CD14-positive monocyte (primary cell): ENCODE data around the gene KLHL9. TPM values are rescaled to one million over a fixed set of nuclear protein-coding genes. Genes with fewer than 3 reads are reported as not detected.

Source experiments
- DNase-seq, 3 donors: peaks; one replicate each; pipeline ENCODE4 v3.0.0-alpha.2; 2011 to 2022
- H2AFZ ChIP-seq: 2 replicates; pipeline ENCODE4 v1.6.0; 2012; ENCODE audit warnings: mild to moderate bottlenecking, low read depth, low read length, inconsistent platforms; ENCODE audit not compliant: insufficient read depth, poor library complexity, severe bottlenecking
- H3K27ac ChIP-seq, 2 donors: 1 replicate in 1 of 2; 2 replicates in 1 of 2; pipeline ENCODE4 v1.5.1; 2012 to 2013; ENCODE audit warnings: low read length in 2 of 2, control low read depth in 1 of 2, inconsistent platforms in 1 of 2, low read depth in 1 of 2, mild to moderate bottlenecking in 1 of 2
- H3K27me3 ChIP-seq, 2 donors: one replicate each; pipeline versions ENCODE4 v1.6.0 to v1.6.1; 2011 to 2013; ENCODE audit warnings: low read length in 2 of 2; ENCODE audit not compliant: control insufficient read depth in 2 of 2, insufficient read depth in 2 of 2
- H3K36me3 ChIP-seq, 2 donors: replicated peaks in 1 of 2; 1 replicate in 1 of 2; 2 replicates in 1 of 2; pipeline versions ENCODE4 v1.5.1 to v1.6.1; 2012 to 2013; ENCODE audit warnings: low read length in 2 of 2, control low read depth in 1 of 2, inconsistent platforms in 1 of 2, mild to moderate bottlenecking in 1 of 2; ENCODE audit not compliant: insufficient read depth in 2 of 2, control insufficient read depth in 1 of 2
- H3K4me1 ChIP-seq, 2 donors: 1 replicate in 1 of 2; 2 replicates in 1 of 2; pipeline versions ENCODE4 v1.5.1 to v1.6.1; 2012 to 2013; ENCODE audit warnings: low read length in 2 of 2, control low read depth in 1 of 2, inconsistent platforms in 1 of 2, mild to moderate bottlenecking in 1 of 2, moderate library complexity in 1 of 2; ENCODE audit not compliant: insufficient read depth in 2 of 2, control insufficient read depth in 1 of 2
- H3K4me2 ChIP-seq: replicated peaks from 2 replicates; pipeline ENCODE3; 2012; ENCODE audit warnings: low read length, moderate library complexity, mild to moderate bottlenecking; ENCODE audit not compliant: poor library complexity, severe bottlenecking; ENCODE audit errors: extremely low read depth
- H3K4me3 ChIP-seq, 3 experiments: fragments of 200-600 bp in 1 of 3; sonication (generic) in 1 of 3; replicated peaks in 1 of 3; 1 replicate in 2 of 3; 2 replicates in 1 of 3; pipeline ENCODE4 v1.5.1; 2011 to 2013; ENCODE audit warnings: low read length in 3 of 3, mild to moderate bottlenecking in 3 of 3, control low read depth in 2 of 3, low read depth in 2 of 3, inconsistent platforms in 1 of 3, moderate library complexity in 1 of 3
- H3K79me2 ChIP-seq: 2 replicates; pipeline ENCODE4 v1.6.0; 2012; ENCODE audit warnings: mild to moderate bottlenecking, control low read depth, inconsistent platforms, low read length, moderate library complexity; ENCODE audit not compliant: insufficient read depth
- H3K9ac ChIP-seq: 2 replicates; pipeline ENCODE4 v1.6.0; 2017; ENCODE audit warnings: low read length, mild to moderate bottlenecking; ENCODE audit not compliant: insufficient read depth, poor library complexity, severe bottlenecking
- H3K9me3 ChIP-seq, 2 donors: replicated peaks in 1 of 2; 1 replicate in 1 of 2; 2 replicates in 1 of 2; pipeline versions ENCODE4 v1.5.1 to v1.6.1; 2012 to 2013; ENCODE audit warnings: low read length in 2 of 2, control low read depth in 1 of 2; ENCODE audit not compliant: control insufficient read depth in 1 of 2, insufficient read depth in 1 of 2
- H4K20me1 ChIP-seq: 2 replicates; pipeline ENCODE4 v1.6.0; 2012; ENCODE audit warnings: mild to moderate bottlenecking, low read length, control low read depth, moderate library complexity; ENCODE audit not compliant: insufficient read depth
- H3K27ac Mint-ChIP-seq, 7 donors: one replicate each; pipeline ENCODE4 v1.8.0; 2020; ENCODE audit warnings: mild to moderate bottlenecking in 7 of 7, mixed read lengths in 7 of 7, moderate library complexity in 6 of 7, inconsistent platforms in 2 of 7
- H3K27me3 Mint-ChIP-seq, 3 donors: one replicate each; pipeline ENCODE4 v1.8.0; 2021 to 2022; ENCODE audit warnings: low read depth in 3 of 3, mild to moderate bottlenecking in 3 of 3, mixed read lengths in 3 of 3, moderate library complexity in 3 of 3, inconsistent platforms in 1 of 3
- H3K36me3 Mint-ChIP-seq, 2 donors: one replicate each; pipeline ENCODE4 v1.8.0; 2020; ENCODE audit warnings: mixed read lengths in 2 of 2, inconsistent platforms in 1 of 2, mild to moderate bottlenecking in 1 of 2
- H3K4me1 Mint-ChIP-seq: one replicate; pipeline ENCODE4 v1.8.0; 2020; ENCODE audit warnings: mild to moderate bottlenecking, mixed read lengths
- H3K4me3 Mint-ChIP-seq, 2 donors: one replicate each; pipeline ENCODE4 v1.8.0; 2020; ENCODE audit warnings: mild to moderate bottlenecking in 2 of 2, mixed read lengths in 2 of 2, moderate library complexity in 1 of 2
- H3K9me3 Mint-ChIP-seq, 7 donors: one replicate each; pipeline ENCODE4 v1.8.0; 2020 to 2022; ENCODE audit warnings: mixed read lengths in 7 of 7, mild to moderate bottlenecking in 6 of 7, moderate library complexity in 6 of 7, inconsistent platforms in 2 of 7
- CTCF ChIP-seq: fragments of 200-600 bp; IDR thresholded peaks from one replicate; pipeline ENCODE4 v1.8.0; 2022; ENCODE audit warnings: antibody characterized with exemption, mild to moderate bottlenecking
- WGBS: methylation state at CpG from one replicate; pipeline ENCODE4 v1.1.5; 2013; ENCODE audit warnings: missing lambda C conversion rate; ENCODE audit not compliant: insufficient coverage; 5-methylcytosine and 5-hydroxymethylcytosine counted together
- intact Hi-C, 2 donors: fragments of 100-400 bp; cut with micrococcal nuclease; formaldehyde crosslinking; loops; one replicate each; pipeline versions ENCODE4 v1.15.0 to v1.15.1; 2023
- polyA plus RNA-seq, 3 donors: library from polyadenylated mRNA; depleted of rRNA in 1 of 3; unstranded in 2 of 3; stranded (reverse) in 1 of 3; fragments of 300-500 nt in 2 of 3; fragments of >200 nt in 1 of 3; fragmentation: Illumina TruSeq in 2 of 3; gene quantifications; 1 replicate in 2 of 3; 2 replicates in 1 of 3; pipeline ENCODE4 v1.2.3, GENCODE V29; 2012 to 2021

Gene KLHL9
- polyA plus RNA-seq, 3 donors, result 2.8 to 9.0 (median 7.7) TPM

DNA sequence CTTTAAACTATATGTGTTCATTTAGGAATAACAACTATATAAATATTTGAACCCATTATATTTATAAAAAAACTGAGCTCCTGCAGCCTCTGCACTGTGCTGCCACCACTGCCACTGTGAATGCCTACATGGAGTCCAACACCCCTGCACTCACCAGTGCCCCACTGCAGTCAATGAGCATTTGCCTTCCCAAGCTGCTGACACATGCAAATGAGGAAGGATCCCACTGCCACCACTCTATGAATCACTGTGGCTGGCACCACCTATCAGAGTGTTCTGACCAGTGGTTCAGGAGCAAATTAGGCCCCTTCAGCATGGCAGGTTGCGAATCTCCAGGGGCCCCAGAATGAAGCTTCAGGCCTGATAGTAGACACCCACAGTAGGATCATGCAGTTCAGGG is 39.2 kb downstream of the KLHL9 start:
- H3K4me2 ChIP-seq, result no peak overlapping the region
- H3K27me3 ChIP-seq, result peaks cover 0 to 4% of the 10 kb centered on the region in 2 donors
- Mint-ChIP-seq H3K9me3 (peaks cover 0 to 2% (median 0%) of the 10 kb centered on the region in 7 donors), H3K27me3 (peaks cover 3 to 10% (median 6%) of the 10 kb centered on the region in 3 donors), H3K4me1 (peaks cover 23% of the 10 kb centered on the region), H3K27ac (peak overlapping the region in 1 of 7 donors; percentile 38), H3K4me3 (no peak overlapping the region), H3K36me3 (no peaks in the 10 kb centered on the region)
- no peaks in the 10 kb centered on the region for H3K36me3 ChIP-seq
- no peaks in the 10 kb centered on the region for H3K9me3 ChIP-seq
- H3K27ac ChIP-seq, result no peak overlapping the region
- DNase-seq, result peak; percentile 18 to 65 (median 35)
- no peak overlapping the region for H3K4me3 ChIP-seq
- intact Hi-C loops, result no loop called here
- no peaks in the 10 kb centered on the region for H4K20me1 ChIP-seq
- WGBS, result no CpG with 5 or more reads among the region's 1 CpG
- TF ChIP-seq CTCF, result no peak
- peaks cover 19 to 22% of the 10 kb centered on the region in 2 donors for H3K4me1 ChIP-seq
- H3K9ac ChIP-seq, result no peak overlapping the region
- no peaks in the 10 kb centered on the region for H3K79me2 ChIP-seq
- H2AFZ ChIP-seq, result no peak overlapping the region

- no peak for TF ChIP-seq CTCF
- no peaks in the 10 kb centered on the region for H4K20me1 ChIP-seq
- H3K27me3 ChIP-seq, result peaks cover 0 to 4% of the 10 kb centered on the region in 2 donors
- no peaks in the 10 kb centered on the region for H3K36me3 ChIP-seq
- Mint-ChIP-seq H3K27me3 (peaks cover 2 to 10% (median 6%) of the 10 kb centered on the region in 3 donors), H3K4me3 (peak overlapping the region in 1 of 2 donors; percentile 57), H3K4me1 (peaks cover 23% of the 10 kb centered on the region), H3K27ac (peak overlapping the region in 2 of 7 donors; percentile 0 to 6), H3K9me3 (peaks cover 0 to 2% (median 0%) of the 10 kb centered on the region in 7 donors), H3K36me3 (no peaks in the 10 kb centered on the region)
- intact Hi-C loops, result no loop called here
- no peak overlapping the region for H3K27ac ChIP-seq
- no peak overlapping the region for H2AFZ ChIP-seq
- peak in 1 of 3 donors; percentile 5 for DNase-seq
- no peaks in the 10 kb centered on the region for H3K9me3 ChIP-seq
- no peak overlapping the region for H3K4me3 ChIP-seq
- 5% methylated on average over 3 of the region's 6 CpGs for WGBS
- H3K4me1 ChIP-seq, result peaks cover 19 to 22% of the 10 kb centered on the region in 2 donors
- no peak overlapping the region for H3K9ac ChIP-seq
- peak overlapping the region; percentile 22 for H3K4me2 ChIP-seq
- no peaks in the 10 kb centered on the region for H3K79me2 ChIP-seq
Measured at GRCh38 chr9:21294904-21295538, 40.2 kb downstream of the KLHL9 start.
